Fibroblast of lung (primary cell): ENCODE results near the gene FBXL12. TPM values are rescaled to one million over a fixed set of nuclear protein-coding genes. Genes with fewer than 3 reads are reported as not detected.

Experiments used
- DNase-seq, 2 donors: peaks; one replicate each; pipeline versions ENCODE4 v3.0.0 to v3.0.0-alpha.2; 2010; ENCODE audit warnings: low read depth in 2 of 2
- H2AFZ ChIP-seq: 2 replicates; pipeline ENCODE4 v1.5.1; 2012; ENCODE audit warnings: low read length, control low read depth, inconsistent platforms
- H3K27ac ChIP-seq: 2 replicates; pipeline ENCODE4 v1.5.1; 2011; ENCODE audit warnings: low read length, control low read depth; ENCODE audit not compliant: insufficient read depth
- H3K27me3 ChIP-seq: 2 replicates; pipeline ENCODE4 v1.5.1; 2011; ENCODE audit warnings: mild to moderate bottlenecking, low read length; ENCODE audit not compliant: control insufficient read depth, insufficient read depth
- H3K36me3 ChIP-seq: 2 replicates; pipeline ENCODE4 v1.5.1; 2011; ENCODE audit warnings: low read length; ENCODE audit not compliant: control insufficient read depth, insufficient read depth
- H3K4me1 ChIP-seq: 2 replicates; pipeline ENCODE4 v1.5.1; 2011; ENCODE audit warnings: low read length; ENCODE audit not compliant: control insufficient read depth, insufficient read depth; ENCODE audit errors: extremely low read depth
- H3K4me2 ChIP-seq: 2 replicates; pipeline ENCODE4 v1.5.1; 2011; ENCODE audit warnings: low read length, control low read depth; ENCODE audit not compliant: insufficient read depth; ENCODE audit errors: extremely low read depth
- H3K4me3 ChIP-seq, 4 experiments: fragments of 200-600 bp in 1 of 4; sonication (generic) in 1 of 4; replicated peaks in 1 of 4; 2 replicates each; pipeline ENCODE4 v1.5.1; 2011 to 2016; ENCODE audit warnings: low read length in 4 of 4, low read depth in 3 of 4, mild to moderate bottlenecking in 3 of 4, control low read depth in 2 of 4, inconsistent platforms in 1 of 4, mixed read lengths in 1 of 4; ENCODE audit not compliant: insufficient read depth in 1 of 4; ENCODE audit errors: control extremely low read depth in 1 of 4
- H3K79me2 ChIP-seq: 2 replicates; pipeline ENCODE4 v1.5.1; 2012; ENCODE audit warnings: mild to moderate bottlenecking, low read length, inconsistent platforms; ENCODE audit not compliant: control insufficient read depth, insufficient read depth
- H3K9ac ChIP-seq: 2 replicates; pipeline ENCODE4 v1.5.1; 2011; ENCODE audit warnings: mild to moderate bottlenecking, low read length, control low read depth; ENCODE audit not compliant: insufficient read depth
- H3K9me3 ChIP-seq: 2 replicates; pipeline ENCODE4 v1.5.1; 2012; ENCODE audit warnings: low read depth, low read length; ENCODE audit not compliant: control insufficient read depth, insufficient read depth
- H4K20me1 ChIP-seq: 2 replicates; pipeline ENCODE4 v1.5.1; 2011; ENCODE audit warnings: low read length; ENCODE audit not compliant: control insufficient read depth, insufficient read depth; ENCODE audit errors: extremely low read depth
- CTCF ChIP-seq, 2 donors: IDR thresholded peaks in 1 of 2; conservative IDR thresholded peaks in 1 of 2; 1 replicate in 1 of 2; 2 replicates in 1 of 2; pipeline ENCODE4 v1.5.1; 2011 to 2012; ENCODE audit warnings: low read length in 2 of 2, control low read depth in 1 of 2, inconsistent platforms in 1 of 2, low read depth in 1 of 2, mild to moderate bottlenecking in 1 of 2
- EZH2 ChIP-seq: IDR thresholded peaks from 2 replicates; pipeline ENCODE4 v1.5.1; 2012; ENCODE audit warnings: low read length, control low read depth, mild to moderate bottlenecking; ENCODE audit errors: missing control alignments
- polyA plus RNA-seq, 2 donors: library from polyadenylated mRNA; depleted of rRNA in 1 of 2; stranded (reverse) in 1 of 2; unstranded in 1 of 2; fragments of >200 nt; gene quantifications; 2 replicates each; pipeline ENCODE4 v1.2.1, GENCODE V29; 2011 to 2012; ENCODE audit warnings: missing spikeins in 1 of 2
- total RNA-seq: library from RNA; depleted of rRNA; stranded (reverse); fragments of >200 nt; gene quantifications from 2 replicates; pipeline ENCODE4 v1.2.1, GENCODE V29; 2014

Gene FBXL12
- total and polyA plus RNA-seq, 2 donors (not counting 1 experiment from before 2014, with no cell fraction given): 20.7 to 23.1 TPM

GRCh38 chr19:9835507-9835949 is 16.6 kb upstream of the FBXL12 start:
- H3K4me3 ChIP-seq: peak overlapping the region; percentile 68 to 89 (median 76)
- no peaks in the 10 kb centered on the region for H3K9me3 ChIP-seq
- H4K20me1 ChIP-seq: no peaks in the 10 kb centered on the region
- H3K79me2 ChIP-seq: peaks cover 14% of the 10 kb centered on the region
- peaks cover 5% of the 10 kb centered on the region for H3K4me1 ChIP-seq
- TF ChIP-seq EZH2: no peak
- TF ChIP-seq CTCF (conservative IDR thresholded peaks at IDR 0.05 in 1 of 2, IDR thresholded peaks at IDR 0.05 in 1 of 2; ENCODE audit: low read depth in 1 of 2, low read length in 2 of 2): no peak
- H3K27ac ChIP-seq: peak overlapping the region; percentile 58
- peak overlapping the region; percentile 72 for H3K9ac ChIP-seq
- peak overlapping the region; percentile 58 for H2AFZ ChIP-seq
- H3K36me3 ChIP-seq: peaks cover 3% of the 10 kb centered on the region
- H3K4me2 ChIP-seq: peak overlapping the region; percentile 91
- H3K27me3 ChIP-seq: no peaks in the 10 kb centered on the region
- DNase-seq: no peak

- no peaks in the 10 kb centered on the region for H4K20me1 ChIP-seq
- H3K4me2 ChIP-seq: peak within 1 kb of the TSS; percentile 91
- peaks cover 18% of the 10 kb centered on the region for H3K79me2 ChIP-seq
- peak within 1 kb of the TSS; percentile 72 for H3K9ac ChIP-seq
- H2AFZ ChIP-seq: peak within 1 kb of the TSS; percentile 66
- peak within 1 kb of the TSS; percentile 72 to 89 (median 80) for H3K4me3 ChIP-seq
- H3K4me1 ChIP-seq: peaks cover 5% of the 10 kb centered on the region
- no peaks in the 10 kb centered on the region for H3K9me3 ChIP-seq
- no peaks in the 10 kb centered on the region for H3K27me3 ChIP-seq
- H3K27ac ChIP-seq: peak within 1 kb of the TSS; percentile 58
- peaks cover 2% of the 10 kb centered on the region for H3K36me3 ChIP-seq
- DNase-seq: peak; percentile 97 to 98
- TF ChIP-seq EZH2 (no peak), CTCF (conservative IDR thresholded peaks at IDR 0.05 in 1 of 2, IDR thresholded peaks at IDR 0.05 in 1 of 2; ENCODE audit: low read depth in 1 of 2, low read length in 2 of 2) (peak; percentile 36 to 39)
These were observed 16.0 kb upstream of the FBXL12 start, which contains the start of gene PIN1 for GRCh38 chr19:9834726-9835506. PIN1 (plus strand) TSS chr19:9835318; CDS start chr19:9835345, 27 bp downstream.

- Histone ChIP-seq H3K4me3 (peak overlapping the region in 3 of 4 experiments; percentile 58 to 80 (median 78)), H3K9ac (no peak overlapping the region), H4K20me1 (no peaks in the 10 kb centered on the region), H3K4me2 (no peak overlapping the region), H3K4me1 (peaks cover 5% of the 10 kb centered on the region), H3K27ac (peak overlapping the region; percentile 10), H3K27me3 (no peaks in the 10 kb centered on the region), H3K9me3 (no peaks in the 10 kb centered on the region), H3K36me3 (peaks cover 2% of the 10 kb centered on the region), H3K79me2 (peaks cover 21% of the 10 kb centered on the region), H2AFZ (no peak overlapping the region)
- TF ChIP-seq CTCF (conservative IDR thresholded peaks at IDR 0.05 in 1 of 2, IDR thresholded peaks at IDR 0.05 in 1 of 2; ENCODE audit: low read depth in 1 of 2, low read length in 2 of 2): no peak
- no peak for TF ChIP-seq EZH2
- DNase-seq: no peak
These were observed 15.4 kb upstream of the FBXL12 start for GRCh38 chr19:9834307-9834725.
